Hypothalamus (tissue), 51 donors: ENCODE data around the gene PAGE1.
"Not testable (repeated sequence)": the region's sequence is repeated elsewhere in the genome, so short reads cannot be mapped to it uniquely, and the experiment has no call there.

Experiments used
- DNase-seq, 51 donors: peaks; one replicate each; lab custom pipeline; 2025; lab: John Stamatoyannopoulos, UW

Gene PAGE1

GRCh38 chrX:49695276-49696180 lies at the start of gene PAGE1:
TSS of gene PAGE1 (minus strand) at chrX:49695984. CDS start at chrX:49694770, 1,214 bp downstream.
- DNase-seq, result no peak

- not testable (repeated sequence) for DNase-seq
Observed at GRCh38 chrX:49741501-49741900, 45.7 kb upstream of the PAGE1 start.

- DNase-seq, result no peak
Observed at GRCh38 chrX:49727847-49728246, 32.1 kb upstream of the PAGE1 start.

GRCh38 chrX:49726966-49727365 lies 31.2 kb upstream of the PAGE1 start:
- no peak for DNase-seq

- no peak for DNase-seq
Observed at GRCh38 chrX:49725923-49726904, 30.4 kb upstream of the PAGE1 start.

- DNase-seq, result no peak
Observed at GRCh38 chrX:49725401-49725800, 29.6 kb upstream of the PAGE1 start.

GRCh38 chrX:49720106-49720505 lies 24.3 kb upstream of the PAGE1 start:
- DNase-seq, result not testable (repeated sequence)

- no peak for DNase-seq
Observed at GRCh38 chrX:49712577-49712976, 16.8 kb upstream of the PAGE1 start.

- no peak for DNase-seq
Observed at GRCh38 chrX:49710744-49711319, 15.0 kb upstream of the PAGE1 start.

- no peak for DNase-seq
Observed at GRCh38 chrX:49704691-49705404, 9.1 kb upstream of the PAGE1 start.

GRCh38 chrX:49701933-49702332 lies 6.1 kb upstream of the PAGE1 start:
- no peak for DNase-seq

GRCh38 chrX:49701323-49701722 lies 5.5 kb upstream of the PAGE1 start:
- no peak for DNase-seq

- no peak for DNase-seq
Observed at GRCh38 chrX:49675075-49675719, 20.6 kb downstream of the PAGE1 start.

- no peak for DNase-seq
Observed at GRCh38 chrX:49673394-49673793, 22.4 kb downstream of the PAGE1 start.

GRCh38 chrX:49664824-49665223 lies 31.0 kb downstream of the PAGE1 start:
- DNase-seq, result no peak

GRCh38 chrX:49661881-49662280 lies 33.9 kb downstream of the PAGE1 start:
- DNase-seq, result no peak

GRCh38 chrX:49659771-49660170 lies 36.0 kb downstream of the PAGE1 start:
- no peak for DNase-seq

- no peak for DNase-seq
Observed at GRCh38 chrX:49656533-49656932, 39.3 kb downstream of the PAGE1 start.

GRCh38 chrX:49644991-49645637 lies 50.7 kb downstream of the PAGE1 start:
- DNase-seq, result no peak
